CD4-positive, alpha-beta T cell treated with Interferon alpha-2 for 1 hour (primary cell): ENCODE results near the gene TMEM175.
A peak's percentile ranks its signal among the peaks of the same experiment; 100 is the strongest.
"Not testable (repeated sequence)": the region's sequence is repeated elsewhere in the genome, so short reads cannot be mapped to it uniquely, and the experiment has no call there.

Experiments
- DNase-seq, 2 donors: peaks; one replicate each; pipeline ENCODE4 v3.0.0-alpha.2; 2020 to 2022

The TMEM175 gene

DNA sequence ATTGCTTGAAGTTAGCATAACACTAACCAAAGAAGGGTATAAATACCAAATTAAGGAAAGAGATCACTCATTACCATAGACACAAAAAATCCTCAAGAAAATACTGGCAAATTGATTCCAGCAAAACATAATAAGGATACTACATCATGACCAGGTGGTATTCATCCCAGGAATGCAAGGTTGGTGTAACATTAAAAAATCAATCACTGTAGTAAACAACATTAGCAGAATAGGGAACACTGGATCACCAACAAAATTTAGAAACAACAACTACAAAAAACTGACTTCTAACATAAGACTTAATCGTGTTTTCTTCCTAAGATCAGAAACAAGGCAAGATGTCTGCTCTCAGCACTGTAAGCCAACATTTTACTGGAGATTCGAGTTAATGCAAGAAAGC, 14.3 kb upstream of the TMEM175 start:
- no peak for DNase-seq

- DNase-seq = not testable (repeated sequence)
These were observed 13.7 kb upstream of the TMEM175 start for GRCh38 chr4:918591-918990.

GRCh38 chr4:919004-919680, 13.1 kb upstream of the TMEM175 start:
- DNase-seq = not testable (repeated sequence)

- DNase-seq = no peak
These were observed 10.4 kb upstream of the TMEM175 start for GRCh38 chr4:921830-922331.

GRCh38 chr4:924107-925096, 7.9 kb upstream of the TMEM175 start:
- peak; percentile 17 to 25 for DNase-seq

- no peak for DNase-seq
These were observed 7.1 kb upstream of the TMEM175 start for GRCh38 chr4:925171-925570.

DNA sequence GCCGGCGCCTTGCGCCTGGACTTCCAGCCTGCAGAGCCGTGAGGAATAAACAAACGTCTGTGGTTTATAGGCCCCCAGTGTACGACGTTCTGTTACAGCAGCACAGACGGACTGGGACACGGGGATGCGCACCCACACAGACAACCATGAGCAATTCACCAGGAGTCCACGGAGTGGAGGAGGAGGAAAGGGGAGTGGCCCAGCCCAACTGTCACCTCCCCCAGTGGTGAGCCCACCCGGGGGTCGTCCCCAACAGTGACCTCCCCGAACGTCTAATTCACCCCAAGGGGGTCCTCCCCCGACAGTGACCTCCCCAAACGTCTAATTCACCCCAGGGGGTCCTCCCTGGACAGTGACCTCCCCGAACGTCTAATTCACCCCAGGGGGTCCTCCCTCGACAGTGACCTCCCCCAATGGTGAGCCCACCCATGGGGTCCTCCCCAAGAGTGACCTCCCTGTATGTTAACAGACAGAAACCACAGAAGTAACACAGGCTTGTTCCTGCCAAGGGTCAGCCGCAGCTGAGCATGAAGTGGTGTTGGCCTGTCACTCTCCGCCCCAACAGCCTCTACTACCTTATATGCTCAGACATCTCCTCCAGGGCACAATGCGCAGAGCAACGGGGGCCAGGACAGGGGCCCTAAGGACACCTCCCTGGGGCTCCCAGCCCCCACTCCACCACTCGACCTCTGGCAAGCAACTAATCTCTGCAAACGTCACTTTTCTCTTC, 6.3 kb upstream of the TMEM175 start:
- DNase-seq = no peak

DNA sequence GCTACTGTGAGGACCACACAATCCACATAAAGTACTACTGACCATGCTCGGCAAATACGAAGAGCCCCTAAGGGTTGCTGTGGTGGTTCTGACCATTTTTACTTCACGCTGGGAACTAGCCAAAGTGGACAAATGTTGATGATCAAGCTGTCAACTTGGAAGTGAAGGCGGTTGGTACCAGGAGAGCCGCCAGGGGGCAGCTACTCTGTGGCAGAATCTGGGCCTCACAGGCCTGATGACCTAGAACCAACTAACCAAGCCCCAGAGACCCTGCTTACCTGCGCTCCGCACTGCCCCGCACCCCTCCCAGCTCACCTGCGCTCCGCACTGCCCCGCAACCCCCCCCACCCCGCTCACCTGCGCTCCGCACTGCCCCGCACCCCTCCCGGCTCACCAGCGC, 5.7 kb upstream of the TMEM175 start:
- DNase-seq = no peak

DNA sequence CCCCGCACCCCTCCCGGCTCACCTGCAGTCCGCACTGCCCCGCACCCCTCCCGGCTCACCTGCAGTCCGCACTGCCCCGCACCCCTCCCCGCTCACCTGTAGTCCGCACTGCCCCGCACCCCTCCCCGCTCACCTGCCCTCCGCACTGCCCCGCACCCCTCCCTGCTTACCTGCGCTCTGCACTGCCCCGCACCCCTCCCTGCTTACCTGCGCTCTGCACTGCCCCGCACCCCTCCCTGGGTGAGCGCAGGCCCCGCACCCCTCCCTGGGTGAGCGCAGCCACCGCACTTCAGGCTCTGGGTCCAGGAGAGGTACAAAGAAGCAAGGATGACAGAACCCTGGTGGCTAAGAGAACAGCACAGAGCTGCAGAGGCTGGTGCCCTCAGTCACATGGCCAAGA, 4.7 kb upstream of the TMEM175 start:
- DNase-seq = not testable (repeated sequence)

DNA sequence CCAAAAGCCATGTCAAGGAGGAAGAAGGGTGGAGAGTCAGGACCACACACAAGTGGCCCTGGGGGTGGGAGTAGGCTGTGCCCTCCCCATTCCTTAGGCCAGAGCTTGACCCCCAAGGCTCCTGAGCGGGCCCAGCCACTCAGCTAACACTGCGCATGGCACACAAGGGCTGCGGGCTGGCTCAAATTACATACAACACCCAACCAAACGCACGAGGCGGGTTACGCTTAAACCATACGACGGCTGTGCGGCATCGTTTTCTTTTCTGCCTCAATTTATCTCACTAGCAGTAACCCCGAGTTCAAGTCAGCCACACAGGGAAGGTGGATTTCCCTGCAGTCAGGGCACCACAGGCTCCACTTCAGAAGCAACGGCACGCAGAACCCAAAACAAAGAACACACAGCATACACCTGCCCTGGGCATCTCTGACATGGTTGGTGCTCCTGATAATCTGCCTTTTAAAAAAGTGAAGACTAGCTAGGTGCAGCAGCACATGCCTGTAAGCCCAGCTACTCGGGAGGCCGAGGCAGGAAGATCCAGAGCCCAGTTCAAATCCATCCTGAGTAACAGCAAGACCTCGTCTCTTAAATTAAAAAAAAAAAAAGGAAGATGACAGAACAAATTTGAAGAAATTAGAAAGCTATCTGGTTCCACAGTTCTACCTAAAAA, 3.0 kb upstream of the TMEM175 start:
- no peak for DNase-seq

DNA sequence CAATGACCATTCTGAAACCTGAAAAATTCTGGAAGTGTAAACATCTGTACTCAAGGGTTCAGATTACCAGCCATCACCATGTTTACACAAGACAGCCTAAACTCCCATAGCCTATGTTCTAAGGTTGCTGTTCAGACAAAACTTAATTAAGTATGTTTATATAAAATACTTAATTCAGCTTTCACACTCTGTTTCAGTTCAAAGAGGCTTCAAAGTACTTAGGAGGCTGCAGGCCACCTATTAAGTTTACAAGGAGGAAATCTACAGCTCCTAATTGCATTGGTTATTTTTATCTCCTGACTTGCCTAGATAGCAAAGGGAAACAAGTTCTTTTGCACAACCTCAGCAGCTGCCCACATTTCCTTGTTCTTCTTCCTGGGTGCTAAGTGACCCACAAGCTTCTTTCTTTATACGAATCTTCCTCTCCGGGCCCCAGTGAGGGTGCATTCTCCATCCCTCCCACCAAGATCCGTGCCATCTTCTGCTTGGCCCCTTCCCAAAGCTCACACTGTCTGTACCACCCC, 2.2 kb upstream of the TMEM175 start:
- peak in 1 of 2 donors; percentile 21 for DNase-seq

DNA sequence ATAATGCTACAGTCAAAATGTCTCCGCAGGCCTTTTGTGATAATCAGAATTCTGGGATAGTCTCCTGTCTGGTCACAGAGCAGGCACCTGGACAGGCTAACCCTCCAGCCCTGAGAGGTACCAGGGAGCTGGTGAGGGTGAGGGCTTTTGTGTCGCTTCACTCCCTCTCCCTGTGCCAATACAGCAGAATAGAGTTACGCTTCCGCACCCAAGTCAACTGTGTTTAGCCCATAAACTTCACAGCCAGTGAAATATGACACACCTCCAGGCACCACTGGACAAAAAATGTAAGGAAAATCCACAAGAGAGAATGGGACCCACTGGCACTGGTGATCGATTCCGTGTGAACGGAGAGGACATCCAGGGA, 1.4 kb upstream of the TMEM175 start:
- no peak for DNase-seq

- peak; percentile 22 to 44 for DNase-seq
These were observed 883 bp upstream of the TMEM175 start for GRCh38 chr4:931194-931959.

DNA sequence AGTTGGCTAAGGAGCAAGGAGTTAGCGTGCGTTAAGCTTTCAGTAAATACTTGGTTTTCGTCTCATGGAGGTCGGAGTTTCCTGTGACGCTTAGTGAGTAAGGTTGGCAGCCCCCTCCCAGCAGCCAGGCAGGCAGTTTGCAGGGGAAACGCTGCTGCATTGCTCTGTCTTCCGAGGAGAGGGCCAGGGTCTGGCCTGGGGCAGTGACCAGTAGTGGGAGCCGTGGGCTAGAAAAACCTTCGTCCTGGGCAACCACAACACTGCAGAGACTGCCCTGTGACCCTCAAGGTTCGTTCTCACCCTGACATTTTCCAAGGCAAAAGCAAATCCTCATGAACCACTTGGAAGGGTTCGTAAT, 432 bp downstream of the TMEM175 start:
- DNase-seq = no peak

DNA sequence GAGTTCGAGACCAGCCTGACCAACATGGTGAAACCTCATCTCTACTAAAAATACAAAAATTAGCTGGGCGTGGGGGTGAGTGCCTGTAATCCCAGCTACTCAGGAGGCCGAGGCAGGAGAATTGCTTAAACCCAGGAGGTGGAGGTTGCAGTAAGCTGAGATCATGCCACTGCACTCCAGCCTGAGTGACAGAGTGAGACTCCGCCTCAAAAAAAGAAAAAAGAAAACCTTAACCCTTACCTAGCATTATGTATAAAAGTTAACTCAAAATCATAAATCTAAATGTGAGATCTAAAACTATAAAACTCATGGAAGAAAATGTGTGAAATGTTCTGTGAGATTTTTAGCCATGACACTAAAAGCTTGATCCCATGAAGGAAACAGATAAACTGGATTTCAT, 7.2 kb downstream of the TMEM175 start:
- not testable (repeated sequence) for DNase-seq

GRCh38 chr4:945274-946102, 13.2 kb downstream of the TMEM175 start:
- no peak for DNase-seq

DNA sequence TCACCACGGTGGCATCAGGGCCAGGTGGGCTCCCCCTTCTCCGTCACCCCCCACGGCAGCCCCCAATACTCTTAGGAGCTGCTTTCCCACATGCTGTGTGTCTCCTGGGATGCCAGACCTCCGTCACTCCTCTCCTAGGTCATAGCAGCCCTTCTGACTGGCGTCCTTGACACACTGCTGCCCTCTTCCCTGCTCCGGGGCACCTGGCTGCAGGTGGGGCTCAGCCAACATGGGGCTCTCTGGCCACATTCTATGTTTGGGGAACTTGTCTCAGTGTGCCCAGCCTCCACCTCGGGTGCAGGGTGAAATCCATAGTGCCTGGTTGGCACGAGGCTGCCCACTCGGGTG, 13.8 kb downstream of the TMEM175 start:
- DNase-seq = no peak

DNA sequence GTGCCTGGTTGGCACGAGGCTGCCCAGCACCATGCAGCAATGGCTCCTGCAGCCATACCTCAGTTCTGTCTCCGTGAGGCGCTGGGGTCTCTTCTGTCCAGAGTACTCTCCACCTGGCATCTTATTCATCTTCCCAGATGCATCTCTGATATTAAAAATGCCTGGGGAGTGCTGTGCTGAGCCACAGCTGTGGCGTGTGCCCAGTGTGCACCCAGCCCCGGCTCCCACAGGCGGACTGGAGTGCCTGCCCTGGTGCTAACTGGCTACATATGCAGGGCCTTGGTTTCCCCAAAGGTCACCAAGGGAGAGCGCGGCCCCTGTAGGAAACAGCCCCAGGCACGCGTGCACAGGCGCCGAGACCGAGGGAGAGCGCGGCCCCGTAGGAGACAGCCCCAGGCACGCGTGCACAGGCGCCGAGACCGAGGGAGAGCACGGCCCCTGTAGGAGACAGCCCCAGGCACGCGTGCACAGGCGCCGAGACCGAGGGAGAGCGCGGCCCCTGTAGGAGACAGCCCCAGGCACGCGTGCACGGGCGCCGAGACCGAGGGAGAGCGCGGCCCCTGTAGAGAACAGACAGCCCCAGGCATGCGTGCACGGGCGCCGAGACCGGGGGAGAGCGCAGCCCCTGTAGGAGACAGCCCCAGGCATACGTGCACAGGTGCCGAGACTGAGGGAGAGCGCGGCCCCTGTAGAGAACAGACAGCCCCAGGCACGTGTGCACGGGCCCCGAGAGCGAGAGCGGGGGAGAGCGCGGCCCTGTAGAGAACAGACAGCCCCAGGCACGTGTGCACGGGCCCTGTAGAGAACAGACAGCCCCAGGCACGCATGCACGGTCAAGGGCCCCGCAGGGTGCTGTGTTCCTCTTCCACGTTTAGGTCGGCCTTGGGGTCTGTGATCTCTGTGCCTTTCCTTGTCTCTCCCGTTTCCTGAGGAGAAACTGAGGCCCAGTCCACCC, 14.5 kb downstream of the TMEM175 start:
- DNase-seq = no peak

GRCh38 chr4:947491-947971, 15.3 kb downstream of the TMEM175 start:
- no peak for DNase-seq
